T-cell (primary cell): ENCODE measurements around the gene TRAIP. TPM values are rescaled to one million over a fixed set of nuclear protein-coding genes. Genes with fewer than 3 reads are reported as not detected.

Source experiments
- ATAC-seq, 4 experiments: fragments of 200-7000 bp in 3 of 4; fragments of 150-1000 bp in 1 of 4; cut with Tn5 transposase; replicated peaks in 1 of 4; 1 replicate in 3 of 4; 2 replicates in 1 of 4; pipeline ENCODE4 v1.10.0; 2021; ENCODE audit warnings: moderate library complexity in 3 of 4, mild to moderate bottlenecking in 2 of 4, moderate number of reproducible peaks in 1 of 4
- CTCF ChIA-PET, 2 donors: fragments of 300-600 bp; sonication (Branson Sonifier 250); formaldehyde crosslinking; loops; one replicate each; lab custom pipeline; 2022; ENCODE audit warnings: antibody characterized with exemption in 2 of 2; lab: Charles Lee
- POLR2A ChIA-PET, 2 donors: fragments of 300-600 bp; sonication (Branson Sonifier 250); formaldehyde crosslinking; loops; one replicate each; lab custom pipeline; 2022; ENCODE audit warnings: antibody characterized with exemption in 2 of 2; lab: Charles Lee
- DNase-seq, 35 experiments: peaks; one replicate each; pipeline versions ENCODE4 v3.0.0 to v3.0.0-alpha.2; 2013 to 2023
- H3K27ac ChIP-seq: one replicate; pipeline ENCODE4 v1.5.1; 2013; ENCODE audit warnings: low read length
- H3K27me3 ChIP-seq, 2 experiments: replicated peaks in 1 of 2; 1 replicate in 1 of 2; 2 replicates in 1 of 2; pipeline versions ENCODE4 v1.6.1 to v1.7.0; 2013; ENCODE audit warnings: low read length in 1 of 2, mixed read lengths in 1 of 2; ENCODE audit not compliant: control insufficient read depth in 2 of 2, insufficient read depth in 2 of 2; ENCODE audit errors: extremely low read depth in 1 of 2
- H3K36me3 ChIP-seq, 2 donors: 1 replicate in 1 of 2; 2 replicates in 1 of 2; pipeline versions ENCODE4 v1.6.1 to v1.7.0; 2013; ENCODE audit warnings: low read length in 1 of 2; ENCODE audit not compliant: control insufficient read depth in 2 of 2, insufficient read depth in 1 of 2; ENCODE audit errors: extremely low read depth in 1 of 2
- H3K4me1 ChIP-seq, 2 experiments: 1 replicate in 1 of 2; 2 replicates in 1 of 2; pipeline versions ENCODE4 v1.6.1 to v1.7.0; 2013; ENCODE audit warnings: low read length in 2 of 2, mixed read lengths in 1 of 2; ENCODE audit not compliant: insufficient read depth in 2 of 2, control insufficient read depth in 1 of 2; ENCODE audit errors: extremely low read depth in 1 of 2
- H3K4me3 ChIP-seq, 2 donors: 1 replicate in 1 of 2; 2 replicates in 1 of 2; pipeline versions ENCODE4 v1.5.1 to v1.7.0; 2013; ENCODE audit warnings: mild to moderate bottlenecking in 2 of 2, low read length in 1 of 2, moderate library complexity in 1 of 2; ENCODE audit not compliant: control insufficient read depth in 1 of 2; ENCODE audit errors: extremely low read depth in 1 of 2
- H3K9me3 ChIP-seq: 2 replicates; pipeline ENCODE4 v1.7.0; 2013
- H3K27ac Mint-ChIP-seq, 2 donors: one replicate each; pipeline ENCODE4 v1.8.0; 2020 to 2021; ENCODE audit warnings: mild to moderate bottlenecking in 2 of 2, mixed read lengths in 2 of 2
- H3K27me3 Mint-ChIP-seq, 2 donors: one replicate each; pipeline ENCODE4 v1.8.0; 2021 to 2022; ENCODE audit warnings: mixed read lengths in 2 of 2
- H3K36me3 Mint-ChIP-seq: one replicate; pipeline ENCODE4 v1.8.0; 2021; ENCODE audit warnings: mixed read lengths
- H3K4me1 Mint-ChIP-seq, 3 donors: one replicate each; pipeline ENCODE4 v1.8.0; 2020 to 2022; ENCODE audit warnings: mixed read lengths in 3 of 3, mild to moderate bottlenecking in 1 of 3
- H3K4me3 Mint-ChIP-seq, 3 donors: one replicate each; pipeline ENCODE4 v1.8.0; 2020 to 2022; ENCODE audit warnings: mild to moderate bottlenecking in 3 of 3, mixed read lengths in 3 of 3, moderate library complexity in 3 of 3
- H3K9me3 Mint-ChIP-seq, 3 donors: one replicate each; pipeline ENCODE4 v1.8.0; 2020 to 2022; ENCODE audit warnings: mixed read lengths in 3 of 3
- WGBS: methylation state at CpG from one replicate; pipeline ENCODE4 v1.1.5; 2013; ENCODE audit warnings: missing lambda C conversion rate; ENCODE audit not compliant: insufficient coverage; 5-methylcytosine and 5-hydroxymethylcytosine counted together
- total RNA-seq, 35 experiments: library from RNA in 6 of 35; stranded (reverse) in 6 of 35; fragments of 120-200 nt in 1 of 35; gene quantifications; one replicate each; pipeline versions ENCODE4 v1.2.1 to v1.2.4 and lab custom pipeline; 2013 to 2026

TRAIP gene
- total RNA-seq, 5 donors from 2014 or later (not counting 1 experiment from before 2014, with no cell fraction given) = 4.0 to 5.7 (median 4.4) TPM

GRCh38 chr3:49877716-49878115 lies 21.4 kb upstream of the TRAIP start:
- Histone ChIP-seq H3K4me1 (peaks cover 0 to 5% of the 10 kb centered on the region in 2 experiments), H3K27ac (no peak overlapping the region), H3K9me3 (no peaks in the 10 kb centered on the region), H3K4me3 (no peak overlapping the region), H3K27me3 (peaks cover 0 to 17% of the 10 kb centered on the region in 2 experiments), H3K36me3 (no peaks in the 10 kb centered on the region)
- ATAC-seq = no peak
- Mint-ChIP-seq H3K36me3 (no peaks in the 10 kb centered on the region), H3K4me3 (no peak overlapping the region), H3K9me3 (no peaks in the 10 kb centered on the region), H3K4me1 (peaks cover 0 to 3% (median 3%) of the 10 kb centered on the region in 3 donors), H3K27me3 (peaks cover 2 to 3% of the 10 kb centered on the region in 2 donors), H3K27ac (no peak overlapping the region)
- CTCF ChIA-PET = interaction anchor here (0.6 to 0.7 kb wide), 4 partner anchors 50 to 1786 kb away, joined by 3 to 6 read pairs (median 3); no protein-coding TSS in a partner anchor
- POLR2A ChIA-PET = interaction anchor here in 1 of 2 donors (0.6 kb wide), 1 partner anchor 18 kb away, joined by 6 read pairs; no protein-coding TSS in a partner anchor
- no CpG with 5 or more reads among the region's 2 CpGs for WGBS
- DNase-seq = no peak

- ChIA-PET POLR2A (no interaction called here), CTCF (no interaction called here)
- WGBS = 78% methylated on average over 5 of the region's 5 CpGs
- Mint-ChIP-seq H3K9me3 (no peaks in the 10 kb centered on the region), H3K27me3 (peaks cover 1 to 4% of the 10 kb centered on the region in 2 donors), H3K36me3 (no peaks in the 10 kb centered on the region), H3K4me3 (no peak overlapping the region), H3K27ac (no peak overlapping the region), H3K4me1 (peaks cover 0 to 8% (median 3%) of the 10 kb centered on the region in 3 donors)
- DNase-seq = no peak
- no peak overlapping the region for H3K27ac ChIP-seq
- no peak overlapping the region for H3K4me3 ChIP-seq
- H3K27me3 ChIP-seq = peaks cover 0 to 17% of the 10 kb centered on the region in 2 experiments
- H3K9me3 ChIP-seq = no peaks in the 10 kb centered on the region
- peaks cover 0 to 5% of the 10 kb centered on the region in 2 experiments for H3K4me1 ChIP-seq
- no peaks in the 10 kb centered on the region for H3K36me3 ChIP-seq
- ATAC-seq = no peak
Measured at GRCh38 chr3:49876567-49876966, 20.2 kb upstream of the TRAIP start.

GRCh38 chr3:49873623-49874022 lies 17.3 kb upstream of the TRAIP start:
- Histone ChIP-seq H3K36me3 (no peaks in the 10 kb centered on the region), H3K27me3 (peaks cover 3 to 34% of the 10 kb centered on the region in 2 experiments), H3K4me3 (no peak overlapping the region), H3K27ac (no peak overlapping the region), H3K9me3 (no peaks in the 10 kb centered on the region), H3K4me1 (peaks cover 0 to 20% of the 10 kb centered on the region in 2 experiments)
- no peak for ATAC-seq
- no peak overlapping the region for H3K27ac Mint-ChIP-seq
- 95% methylated on average over 8 of the region's 8 CpGs for WGBS
- ChIA-PET CTCF (interaction anchor here in 1 of 2 donors (0.5 kb wide), 1 partner anchor 71 kb away, joined by 3 read pairs; no protein-coding TSS in a partner anchor), POLR2A (no interaction called here)
- H3K9me3 Mint-ChIP-seq = no peaks in the 10 kb centered on the region
- H3K27me3 Mint-ChIP-seq = peaks cover 6 to 8% of the 10 kb centered on the region in 2 donors
- H3K36me3 Mint-ChIP-seq = no peaks in the 10 kb centered on the region
- peaks cover 0 to 10% (median 3%) of the 10 kb centered on the region in 3 donors for H3K4me1 Mint-ChIP-seq
- no peak overlapping the region for H3K4me3 Mint-ChIP-seq
- no peak for DNase-seq

GRCh38 chr3:49872801-49873281 lies 16.5 kb upstream of the TRAIP start:
- Mint-ChIP-seq H3K9me3 (no peaks in the 10 kb centered on the region), H3K4me3 (no peak overlapping the region), H3K4me1 (peaks cover 0 to 10% (median 3%) of the 10 kb centered on the region in 3 donors), H3K27ac (no peak overlapping the region), H3K36me3 (no peaks in the 10 kb centered on the region), H3K27me3 (peaks cover 12 to 16% of the 10 kb centered on the region in 2 donors)
- Histone ChIP-seq H3K4me3 (no peak overlapping the region), H3K27me3 (peaks cover 3 to 42% of the 10 kb centered on the region in 2 experiments), H3K4me1 (peaks cover 0 to 21% of the 10 kb centered on the region in 2 experiments), H3K9me3 (no peaks in the 10 kb centered on the region), H3K27ac (no peak overlapping the region), H3K36me3 (no peaks in the 10 kb centered on the region)
- ChIA-PET CTCF (no interaction called here), POLR2A (interaction anchor here in 1 of 2 donors (0.6 kb wide), 1 partner anchor 27 kb away, joined by 8 read pairs; no protein-coding TSS in a partner anchor)
- WGBS = 31% methylated on average over 3 of the region's 4 CpGs
- peak in 12 of 35 experiments; percentile 8 to 36 (median 14) for DNase-seq
- peak in 1 of 4 experiments; percentile 51 for ATAC-seq

GRCh38 chr3:49871531-49872153 lies 15.3 kb upstream of the TRAIP start:
- H3K36me3 ChIP-seq = no peaks in the 10 kb centered on the region
- no peaks in the 10 kb centered on the region for H3K9me3 ChIP-seq
- H3K4me1 ChIP-seq = peaks cover 0 to 21% of the 10 kb centered on the region in 2 experiments
- no peak overlapping the region for H3K4me3 ChIP-seq
- CTCF ChIA-PET = no interaction called here
- ATAC-seq (no peak), DNase-seq (no peak)
- no peaks in the 10 kb centered on the region for H3K36me3 Mint-ChIP-seq
- H3K27me3 Mint-ChIP-seq = peaks cover 21 to 26% of the 10 kb centered on the region in 2 donors
- H3K27me3 ChIP-seq = peaks cover 3 to 53% of the 10 kb centered on the region in 2 experiments
- no peak overlapping the region for H3K27ac Mint-ChIP-seq
- H3K9me3 Mint-ChIP-seq = no peaks in the 10 kb centered on the region
- H3K27ac ChIP-seq = no peak overlapping the region
- no peak overlapping the region for H3K4me3 Mint-ChIP-seq
- WGBS = 84% methylated on average over 7 of the region's 10 CpGs
- H3K4me1 Mint-ChIP-seq = peaks cover 3 to 10% (median 6%) of the 10 kb centered on the region in 3 donors
- POLR2A ChIA-PET = no interaction called here

GRCh38 chr3:49869525-49870126 lies 13.3 kb upstream of the TRAIP start, which contains the start of gene CAMKV:
Gene CAMKV, minus strand, starts transcription at chr3:49869906. Its CDS starts 7,518 bp downstream, at chr3:49862388.
- Mint-ChIP-seq H3K4me3 (peak within 1 kb of the TSS; percentile 21 to 61 (median 28)), H3K9me3 (no peaks in the 10 kb centered on the region), H3K36me3 (no peaks in the 10 kb centered on the region), H3K27me3 (peaks cover 21 to 34% of the 10 kb centered on the region in 2 donors), H3K4me1 (peaks cover 3 to 10% (median 6%) of the 10 kb centered on the region in 3 donors), H3K27ac (no peak within 1 kb of the TSS)
- DNase-seq (peak in 21 of 35 experiments; percentile 8 to 38 (median 18)), ATAC-seq (peak; percentile 72 to 79 (median 78))
- ChIA-PET POLR2A (no interaction called here), CTCF (no interaction called here)
- WGBS = 1% methylated on average over 58 of the region's 59 CpGs
- no peaks in the 10 kb centered on the region for H3K36me3 ChIP-seq
- peak within 1 kb of the TSS; percentile 32 to 52 for H3K4me3 ChIP-seq
- peaks cover 0 to 21% of the 10 kb centered on the region in 2 experiments for H3K4me1 ChIP-seq
- H3K27me3 ChIP-seq = peaks cover 5 to 71% of the 10 kb centered on the region in 2 experiments
- no peak within 1 kb of the TSS for H3K27ac ChIP-seq
- H3K9me3 ChIP-seq = no peaks in the 10 kb centered on the region
